RWPE2 (cell line): ENCODE results near the gene GATAD2A.

Source experiments
- ATAC-seq: fragments of 200-7000 bp; cut with Tn5 transposase; 3 replicates; pipeline ENCODE4 v1.9.1; 2021; ENCODE audit warnings: low read depth
- DNase-seq: peaks from one replicate; pipeline ENCODE4 v3.0.0-alpha.2; 2020; ENCODE audit warnings: low spot score
- H3K27ac ChIP-seq: fragments of 450-650 bp; 2 replicates; pipeline ENCODE4 v1.5.1; 2017; ENCODE audit warnings: mild to moderate bottlenecking; ENCODE audit not compliant: poor library complexity, severe bottlenecking
- H3K27me3 ChIP-seq: fragments of 250-450 bp; sonication (Bioruptor Pico); 2 replicates; pipeline ENCODE4 v1.5.1; 2021; ENCODE audit warnings: mild to moderate bottlenecking, moderate library complexity; ENCODE audit not compliant: insufficient read depth, poor library complexity, severe bottlenecking
- H3K36me3 ChIP-seq: fragments of 250-450 bp; sonication (Bioruptor Pico); 2 replicates; pipeline ENCODE4 v1.5.1; 2020; ENCODE audit warnings: low read depth, mild to moderate bottlenecking, moderate library complexity
- H3K4me1 ChIP-seq: fragments of 250-450 bp; sonication (Bioruptor Pico); 2 replicates; pipeline ENCODE4 v1.5.1; 2021; ENCODE audit warnings: mild to moderate bottlenecking, moderate library complexity; ENCODE audit not compliant: insufficient read depth, poor library complexity, severe bottlenecking
- H3K4me3 ChIP-seq: fragments of 250-450 bp; sonication (Bioruptor Pico); 2 replicates; pipeline ENCODE4 v1.5.1; 2021; ENCODE audit warnings: mild to moderate bottlenecking, moderate library complexity; ENCODE audit not compliant: severe bottlenecking
- H3K9me3 ChIP-seq: fragments of 250-450 bp; sonication (Bioruptor Pico); 2 replicates; pipeline ENCODE4 v1.5.1; 2021; ENCODE audit warnings: mild to moderate bottlenecking, moderate library complexity; ENCODE audit not compliant: severe bottlenecking
- CTCF ChIP-seq: fragments of 450-650 bp; IDR thresholded peaks from one replicate; pipeline ENCODE4 v1.5.1; 2017; ENCODE audit warnings: mild to moderate bottlenecking, moderate library complexity; ENCODE audit not compliant: poor library complexity, severe bottlenecking

The GATAD2A gene

DNA sequence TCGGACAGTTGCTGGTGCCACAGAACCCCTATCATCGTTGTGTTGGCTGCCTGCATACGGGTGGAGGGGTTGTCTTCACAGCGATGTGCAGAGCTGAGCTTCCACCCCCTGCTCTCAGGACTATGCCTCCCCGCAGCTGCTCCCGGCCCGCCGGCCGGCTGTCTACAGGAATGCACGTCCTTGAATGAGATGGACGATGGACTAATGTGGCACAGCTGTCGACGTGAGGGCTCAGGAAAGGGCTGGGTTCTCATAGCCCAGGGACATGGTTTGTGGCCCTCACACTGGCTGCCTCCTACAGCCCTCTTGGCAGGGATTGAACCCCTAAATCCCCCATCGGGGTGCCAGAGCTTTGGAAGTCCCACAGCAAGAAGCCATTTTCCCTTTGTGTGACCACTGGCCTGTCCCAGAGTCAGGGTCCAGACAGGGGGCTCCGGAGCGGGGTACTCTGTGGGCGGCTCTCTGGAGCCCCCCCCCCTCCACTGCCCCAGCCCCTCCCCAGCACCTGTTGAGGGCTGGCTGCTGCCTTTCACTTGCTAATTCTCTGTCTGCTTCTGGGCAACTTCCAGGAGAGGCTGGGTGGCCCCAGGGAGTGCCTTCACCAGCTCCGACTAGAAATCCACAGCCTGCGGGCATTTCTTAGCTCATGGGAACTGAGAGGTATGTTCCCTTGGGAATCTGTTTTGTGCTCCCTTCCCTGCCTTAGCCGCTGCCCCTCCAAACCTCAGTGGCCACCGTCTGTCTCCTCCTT, 69.7 kb downstream of the GATAD2A start:
- H3K36me3 ChIP-seq, result peaks cover 23% of the 10 kb centered on the region
- no peaks in the 10 kb centered on the region for H3K9me3 ChIP-seq
- ATAC-seq, result no peak
- no peaks in the 10 kb centered on the region for H3K27me3 ChIP-seq
- no peak for TF ChIP-seq CTCF
- H3K27ac ChIP-seq, result no peak overlapping the region
- DNase-seq, result no peak
- no peaks in the 10 kb centered on the region for H3K4me1 ChIP-seq
- no peak overlapping the region for H3K4me3 ChIP-seq

DNA sequence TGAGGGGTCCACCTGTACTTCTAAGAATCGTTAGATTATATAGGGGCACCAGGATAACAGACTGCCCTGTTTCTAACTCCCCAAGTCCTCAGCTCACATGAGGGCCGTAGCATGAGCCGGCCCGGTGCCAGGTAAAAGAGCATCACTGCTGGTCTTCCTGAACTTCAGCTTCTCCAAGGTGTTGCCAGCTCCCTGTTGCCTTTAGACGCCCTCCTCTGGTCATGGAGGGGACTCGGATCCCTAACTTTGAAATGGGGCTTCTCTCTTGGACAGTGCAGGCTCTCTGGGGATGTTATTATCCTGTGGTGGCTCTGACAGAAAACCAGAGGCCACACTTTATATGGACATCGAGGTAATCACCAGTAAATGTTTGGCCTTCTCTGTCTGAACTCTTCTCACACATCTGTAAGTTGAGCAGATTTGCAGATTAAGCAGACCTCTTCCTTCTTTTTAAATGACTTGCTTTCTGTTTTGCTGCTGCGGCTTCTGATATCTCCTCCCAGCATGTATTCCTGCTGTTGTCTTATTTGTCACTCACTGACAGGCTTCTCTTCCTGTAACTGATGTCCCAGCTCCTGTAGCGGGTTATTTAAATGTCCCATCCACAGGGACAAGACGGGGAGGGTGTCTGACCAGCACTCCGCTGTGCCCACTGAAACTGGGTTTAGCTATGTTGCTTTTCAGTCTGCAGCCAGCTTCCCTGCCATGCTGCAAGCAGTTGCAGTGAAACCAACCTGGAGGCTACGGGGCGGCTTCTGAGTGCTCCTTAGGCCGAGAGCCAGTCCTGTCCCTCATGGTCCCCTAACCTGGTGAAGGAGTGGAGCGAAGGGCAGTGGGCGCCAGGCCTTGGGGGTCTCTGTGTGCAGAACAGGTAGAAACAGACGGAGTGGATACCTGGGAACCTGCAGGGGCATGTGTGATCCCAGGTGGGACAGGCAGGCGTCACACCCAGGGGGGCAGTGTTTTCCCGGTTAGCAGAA, 70.7 kb downstream of the GATAD2A start:
- no peak for DNase-seq
- H3K36me3 ChIP-seq, result peaks cover 25% of the 10 kb centered on the region
- no peak overlapping the region for H3K4me3 ChIP-seq

GRCh38 chr19:19477705-19478383, 72.4 kb downstream of the GATAD2A start:
- H3K27me3 ChIP-seq, result no peaks in the 10 kb centered on the region
- no peaks in the 10 kb centered on the region for H3K4me1 ChIP-seq
- TF ChIP-seq CTCF, result no peak
- no peaks in the 10 kb centered on the region for H3K9me3 ChIP-seq
- no peak for DNase-seq
- no peak for ATAC-seq
- no peak overlapping the region for H3K27ac ChIP-seq
- H3K36me3 ChIP-seq, result peaks cover 25% of the 10 kb centered on the region
- no peak overlapping the region for H3K4me3 ChIP-seq

More for the DNA sequence above, 70.7 kb downstream of the GATAD2A start:
- H3K27ac ChIP-seq, result no peak overlapping the region
- H3K4me1 ChIP-seq, result no peaks in the 10 kb centered on the region
- peak; percentile 27 for TF ChIP-seq CTCF
- no peaks in the 10 kb centered on the region for H3K27me3 ChIP-seq
- ATAC-seq, result peak; percentile 56; the same call in 2 of the 3 replicates
- no peaks in the 10 kb centered on the region for H3K9me3 ChIP-seq

DNA sequence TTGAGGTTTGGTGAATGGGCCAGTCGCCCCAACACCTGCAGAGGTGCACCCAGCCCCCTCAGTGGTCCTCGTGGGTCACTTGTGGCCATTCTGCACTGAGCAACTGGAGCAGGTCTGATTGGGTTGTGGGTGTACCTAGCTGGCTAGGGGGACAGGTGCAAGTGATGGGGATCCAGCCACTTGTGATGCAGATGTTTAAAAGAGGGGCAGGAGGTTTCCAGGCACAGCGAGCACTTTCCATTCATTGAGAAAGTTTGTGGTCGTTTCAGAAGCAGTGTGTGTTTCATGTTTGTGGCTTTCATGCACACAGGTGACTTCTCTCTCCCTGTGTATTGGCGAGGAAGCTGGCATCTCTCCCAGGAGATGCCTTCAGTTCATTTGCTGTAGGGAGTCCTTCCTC, 75.2 kb downstream of the GATAD2A start:
- no peak for TF ChIP-seq CTCF
- peaks cover 9% of the 10 kb centered on the region for H3K4me1 ChIP-seq
- no peaks in the 10 kb centered on the region for H3K9me3 ChIP-seq
- DNase-seq (no peak), ATAC-seq (no peak)
- H3K36me3 ChIP-seq, result peaks cover 15% of the 10 kb centered on the region
- no peak overlapping the region for H3K4me3 ChIP-seq
- H3K27me3 ChIP-seq, result no peaks in the 10 kb centered on the region
- no peak overlapping the region for H3K27ac ChIP-seq
